Glomerular endothelial cell (primary cell): ENCODE data around the gene ADSS2. TPM values are rescaled to one million over a fixed set of nuclear protein-coding genes. Genes with fewer than 3 reads are reported as not detected.

Source experiments
- DNase-seq: peaks from one replicate; pipeline ENCODE4 v3.0.0-alpha.2; 2011; ENCODE audit warnings: low read depth, low spot score; ENCODE audit errors: extremely low read depth
- total RNA-seq: library from RNA; depleted of rRNA; stranded (reverse); fragments of >200 nt; gene quantifications from 2 replicates; pipeline ENCODE4 v1.2.3, GENCODE V29; 2015

The ADSS2 gene
- total RNA-seq, 1 donor from 2014 or later = 42.0 TPM

DNA sequence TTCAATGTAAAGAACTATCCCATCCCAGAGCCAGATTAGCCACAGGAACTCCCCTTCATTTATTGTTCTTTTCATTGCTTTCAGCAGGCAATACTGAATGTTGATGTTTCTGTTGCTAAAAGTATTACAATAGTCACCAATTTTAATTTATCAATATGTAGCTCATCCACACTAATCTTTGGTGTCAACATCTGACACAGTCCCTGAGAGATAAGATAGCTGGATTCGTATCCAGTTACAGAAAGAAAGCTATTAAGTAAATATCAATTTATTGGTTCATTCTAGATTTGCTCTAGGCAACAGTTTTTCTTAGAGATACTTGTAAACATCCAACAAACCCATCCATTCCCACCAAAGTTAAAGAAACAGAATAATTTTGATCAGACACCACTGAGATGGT, 4.7 kb downstream of the ADSS2 start:
- DNase-seq = no peak

DNA sequence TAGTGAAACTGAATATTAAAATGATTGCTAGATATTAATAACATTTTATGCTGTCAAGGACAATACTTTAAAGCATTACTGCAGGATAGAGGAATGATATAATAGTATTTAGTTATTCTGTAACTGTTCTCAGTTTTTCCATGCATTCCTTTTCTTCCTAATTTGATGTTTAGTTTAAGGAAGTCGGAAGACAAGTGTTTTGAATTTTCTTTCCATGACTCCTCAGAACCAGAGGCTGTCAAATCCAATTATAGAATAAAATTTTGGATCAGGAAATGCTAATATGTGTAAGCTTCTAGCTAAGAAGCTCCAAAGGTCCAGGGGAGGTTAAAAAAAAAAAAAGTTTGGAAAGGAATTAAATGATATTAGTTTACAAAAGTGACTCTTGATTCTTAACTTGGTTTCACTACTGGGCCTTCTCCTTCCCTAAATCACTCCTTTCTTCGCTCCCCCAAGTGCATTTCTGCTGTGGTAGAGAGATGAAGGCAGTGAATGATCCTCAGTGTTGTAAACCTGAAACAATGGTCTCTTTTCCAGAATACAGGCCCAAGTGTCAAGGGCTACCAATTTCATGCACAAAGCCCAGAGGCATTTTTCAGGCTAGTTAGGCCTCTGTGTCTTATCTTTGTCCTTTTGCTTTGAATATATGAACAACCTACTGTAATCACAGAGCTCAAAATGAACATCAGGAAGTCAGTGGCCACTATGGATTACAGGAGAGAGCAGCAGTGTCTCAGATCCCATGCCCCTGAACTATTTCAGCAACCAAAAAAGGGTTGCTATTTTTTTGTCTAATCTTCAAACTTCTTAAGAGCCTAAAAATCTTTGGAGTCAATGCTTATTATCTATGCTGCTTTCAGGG, 6.2 kb downstream of the ADSS2 start:
- no peak for DNase-seq

DNA sequence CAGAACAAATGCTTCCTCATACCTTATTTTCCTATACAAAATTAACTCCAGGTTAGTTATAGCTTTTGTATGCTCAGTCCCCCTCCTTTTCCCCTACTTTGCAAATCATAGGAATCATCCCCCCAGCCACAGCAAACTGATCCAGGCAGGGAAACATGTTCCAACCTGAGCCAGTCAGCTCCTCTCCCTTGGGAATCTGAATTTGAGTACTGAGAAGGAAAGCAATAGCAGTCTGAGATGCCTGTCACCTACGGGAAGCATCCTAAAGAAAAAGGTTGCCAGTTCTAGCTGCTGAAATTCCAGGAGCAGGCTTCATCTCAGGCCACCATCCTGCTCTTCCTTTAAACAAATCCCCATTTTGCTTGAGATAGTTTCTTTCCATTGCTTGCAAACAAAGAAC, 6.9 kb downstream of the ADSS2 start:
- no peak for DNase-seq

DNA sequence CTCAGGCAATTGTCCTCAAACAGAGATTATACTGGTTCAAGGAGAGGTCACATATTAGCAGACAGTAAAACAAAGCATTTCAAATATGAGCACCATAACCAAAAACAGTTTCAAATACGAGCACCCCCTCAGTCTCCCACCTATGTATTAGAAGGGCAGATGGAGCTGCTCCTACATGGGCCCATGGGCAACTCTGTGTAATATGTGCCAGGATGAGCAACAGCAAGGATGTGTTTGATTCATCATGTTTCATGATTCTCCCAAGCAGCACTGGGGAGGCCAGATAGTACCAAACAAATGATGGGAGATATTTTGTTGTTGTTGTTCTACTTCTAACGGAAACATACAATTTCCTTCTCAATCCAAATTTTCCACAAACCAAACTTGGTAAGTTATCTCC, 8.9 kb downstream of the ADSS2 start:
- no peak for DNase-seq

- no peak for DNase-seq
Observed at GRCh38 chr1:244439391-244440032, 12.2 kb downstream of the ADSS2 start.

DNA sequence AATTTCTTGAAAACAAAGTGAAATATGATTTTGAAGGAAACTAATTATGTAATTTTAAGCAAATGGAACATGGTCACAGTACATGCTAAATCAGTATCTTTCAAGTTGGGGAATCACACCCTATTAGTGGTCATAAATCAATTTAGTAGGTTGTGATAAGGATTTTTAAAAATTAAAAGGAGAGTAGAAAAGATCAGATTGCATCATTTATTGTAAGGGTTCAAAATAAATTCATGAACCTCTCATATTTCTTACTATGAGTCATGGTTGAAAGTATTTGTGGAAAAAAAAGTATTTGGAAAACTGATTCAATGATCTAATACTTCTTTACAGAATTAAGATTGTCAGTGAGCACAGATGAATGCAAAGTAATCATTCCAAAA, 14.6 kb downstream of the ADSS2 start:
- no peak for DNase-seq

DNA sequence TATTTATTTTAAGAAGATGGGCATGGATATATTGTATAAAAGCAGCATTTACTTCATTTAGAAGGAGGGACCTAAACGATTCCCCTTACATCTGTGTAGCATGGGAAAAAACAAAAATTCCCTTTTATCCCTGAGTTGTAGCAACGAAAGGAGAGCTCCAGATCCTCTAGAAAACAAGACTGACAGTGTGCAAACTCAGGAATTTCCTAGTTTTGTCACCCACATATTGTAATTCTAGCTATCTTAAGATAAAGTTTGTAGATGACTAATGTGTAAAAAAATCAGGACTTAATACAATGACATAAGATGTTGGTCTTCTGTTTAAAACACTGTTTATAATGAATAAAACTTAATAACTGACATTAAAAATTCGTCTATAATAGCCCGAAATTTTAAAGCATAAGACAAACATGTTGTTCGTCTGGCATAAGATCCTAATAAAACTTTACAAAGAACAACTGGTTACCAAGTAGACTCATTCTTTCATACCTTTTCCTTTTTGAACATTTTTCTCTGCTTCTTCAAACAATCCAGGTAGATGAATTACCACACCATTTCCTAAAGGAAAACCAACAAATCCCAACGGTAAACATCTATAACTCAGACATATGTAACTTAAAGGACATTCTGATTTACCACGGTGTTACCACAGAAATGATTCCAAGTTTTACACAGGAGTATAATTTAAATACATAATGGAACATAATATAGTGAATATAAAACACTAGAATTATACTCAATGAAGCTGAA, 15.2 kb downstream of the ADSS2 start:
- DNase-seq = no peak

DNA sequence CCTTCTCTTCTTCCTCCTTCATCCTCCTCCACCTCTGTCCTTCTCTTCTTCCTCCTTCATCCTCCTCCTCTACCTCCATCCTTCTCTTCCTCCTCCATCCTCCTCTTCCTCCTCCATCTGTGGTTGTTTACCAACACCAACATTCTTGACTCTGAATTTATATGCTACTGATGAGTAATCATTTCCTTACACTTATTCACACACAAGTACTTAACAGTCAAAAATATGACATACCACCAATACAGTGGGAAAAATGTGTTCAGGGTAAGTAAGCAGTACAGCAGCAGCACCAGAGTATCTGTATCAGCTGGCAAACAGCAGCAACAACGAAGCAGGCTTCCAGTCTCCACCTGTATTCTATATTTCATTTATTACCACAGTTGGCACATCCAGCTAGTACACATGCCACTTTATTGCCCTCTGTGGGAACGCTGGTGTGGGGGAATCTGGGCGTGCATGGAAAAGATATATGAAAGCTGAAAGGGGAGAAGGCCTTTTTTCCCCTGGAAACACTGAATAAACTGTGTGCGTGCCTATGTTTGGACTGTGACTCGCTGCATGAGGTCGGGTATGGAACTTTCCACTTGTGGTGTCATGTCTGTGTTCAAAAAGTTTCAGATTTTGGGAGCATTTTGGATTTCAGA, 16.0 kb downstream of the ADSS2 start:
- DNase-seq = no peak

DNA sequence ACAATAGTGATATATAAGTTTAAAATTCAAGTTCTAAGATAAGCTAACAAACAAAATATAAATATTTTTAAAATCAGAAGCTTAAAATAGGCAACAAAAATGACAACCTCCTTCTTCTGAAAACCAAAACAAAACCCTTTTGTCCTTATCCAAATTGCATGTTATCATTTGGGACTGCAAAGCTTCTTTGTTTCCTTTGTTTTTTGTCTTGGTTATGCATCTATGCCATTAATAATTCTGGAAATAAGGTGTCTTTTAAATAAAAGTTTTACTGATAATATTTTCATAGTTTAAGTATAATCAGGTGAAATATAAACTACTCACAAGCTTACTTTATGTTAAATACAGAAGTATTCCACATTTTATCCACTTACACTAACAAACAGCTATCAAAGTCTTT, 20.5 kb downstream of the ADSS2 start:
- no peak for DNase-seq

GRCh38 chr1:244429818-244430217, 21.9 kb downstream of the ADSS2 start:
- no peak for DNase-seq

DNA sequence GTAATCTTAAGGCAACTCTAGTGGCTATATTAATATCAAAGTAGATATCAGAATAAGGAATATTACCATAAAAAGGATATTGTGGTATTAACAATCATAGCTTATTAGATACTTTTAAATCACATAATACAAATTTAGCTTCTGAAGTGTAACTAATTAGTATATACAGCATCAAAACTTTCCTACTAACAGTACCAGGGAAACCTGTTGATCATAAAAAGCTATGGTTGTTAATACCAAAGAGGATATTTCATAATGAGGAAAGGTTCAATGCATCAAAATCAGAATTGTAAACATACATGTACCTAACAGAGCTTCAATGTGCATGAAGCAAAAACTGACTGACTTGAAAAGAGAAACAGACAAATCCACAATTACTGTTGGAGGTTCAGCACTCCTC, 24.1 kb downstream of the ADSS2 start:
- no peak for DNase-seq

GRCh38 chr1:244424649-244425334, 26.9 kb downstream of the ADSS2 start:
- DNase-seq = no peak

DNA sequence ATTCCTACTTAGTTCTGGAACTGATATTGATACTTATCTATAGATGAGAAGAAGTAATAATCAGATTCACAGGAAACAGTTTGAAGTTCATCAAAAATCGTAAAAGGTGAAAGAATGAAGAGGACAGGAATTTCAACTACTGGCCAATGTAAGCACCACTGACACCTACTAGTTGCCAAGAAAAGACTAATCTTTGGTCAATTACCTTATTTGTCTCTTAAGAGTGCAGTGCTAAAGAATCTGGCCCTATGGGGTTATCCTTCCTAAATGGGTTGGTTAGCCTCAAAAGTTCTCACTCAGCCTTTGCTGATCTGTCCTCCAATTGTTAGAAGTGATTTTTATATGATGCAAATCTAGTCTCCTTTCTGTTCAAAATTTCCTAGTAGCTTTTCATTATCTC, 29.5 kb downstream of the ADSS2 start:
- no peak for DNase-seq

DNA sequence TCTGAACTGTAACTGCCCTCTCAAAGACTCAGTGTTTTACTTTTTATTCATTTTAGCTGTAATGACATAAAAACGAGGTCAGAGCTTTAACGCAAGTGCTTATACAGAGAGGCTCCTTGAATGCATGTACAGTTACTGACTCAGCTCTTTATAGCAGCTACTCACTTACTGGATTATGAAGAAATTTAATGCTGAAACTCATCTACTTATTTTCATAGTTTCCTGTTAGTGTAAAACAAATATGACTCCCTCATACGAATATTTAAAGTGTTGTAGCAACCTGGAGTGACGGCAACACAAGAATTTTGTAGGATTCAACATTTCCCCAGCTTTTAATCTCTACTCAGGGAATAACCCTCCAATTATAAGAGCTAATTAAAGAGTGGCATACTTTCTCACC, 32.7 kb downstream of the ADSS2 start:
- no peak for DNase-seq

- DNase-seq = peak; percentile 22
Observed at GRCh38 chr1:244414543-244414942, 37.2 kb downstream of the ADSS2 start.

GRCh38 chr1:244413736-244414135, 38.0 kb downstream of the ADSS2 start:
- DNase-seq = no peak

- DNase-seq = no peak
Observed at GRCh38 chr1:244412176-244412575, 39.5 kb downstream of the ADSS2 start.

- DNase-seq = no peak
Observed at GRCh38 chr1:244409701-244410100, 42.0 kb downstream of the ADSS2 start.

DNA sequence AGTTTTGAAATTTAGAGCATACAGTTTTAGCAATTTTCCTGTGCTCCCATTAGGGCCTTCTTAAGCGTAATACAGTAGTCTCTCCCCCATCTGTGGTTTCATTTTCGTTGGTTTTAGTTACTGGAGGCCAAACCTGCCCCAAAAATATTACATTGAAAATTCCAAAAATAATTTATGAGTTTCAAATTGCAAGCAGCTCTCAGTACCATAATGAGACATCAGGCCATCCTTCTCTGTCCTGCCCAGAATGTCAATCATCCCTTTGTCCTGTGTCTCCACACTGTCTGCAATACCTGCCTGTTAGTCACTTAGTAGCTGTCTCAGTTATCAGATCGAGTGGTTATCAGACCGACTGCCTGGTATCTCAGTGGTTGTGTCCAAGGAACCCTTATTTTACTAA, 45.4 kb downstream of the ADSS2 start:
- no peak for DNase-seq

- no peak for DNase-seq
Observed at GRCh38 chr1:244405856-244406255, 45.9 kb downstream of the ADSS2 start.

GRCh38 chr1:244403431-244403830, 48.3 kb downstream of the ADSS2 start:
- DNase-seq = no peak
